ENCODE measurements around the gene CAND1. TPM values are rescaled to one million over a fixed set of nuclear protein-coding genes. Genes with fewer than 3 reads are reported as not detected.

Gene CAND1
- total RNA-seq, 1 experiment from 2014 or later = 155 TPM

GRCh38 chr12:67223225-67223624 lies 45.9 kb upstream of the CAND1 start:
- no peak overlapping the region for H3K4me3 ChIP-seq (replicated peaks in 1 of 2; ENCODE audit: low read depth in 1 of 2, low read length in 2 of 2)
- H3K4me2 ChIP-seq (ENCODE audit: low read length) = no peak overlapping the region
- no peaks in the 10 kb centered on the region for H3K4me1 ChIP-seq (ENCODE audit: control insufficient read depth in 1 of 2, insufficient read depth in 2 of 2, low read length in 2 of 2)
- H2AFZ ChIP-seq (ENCODE audit: low read depth, low read length, poor library complexity, severe bottlenecking) = no peak overlapping the region
- no peak overlapping the region for H3K27ac ChIP-seq (ENCODE audit: low read depth, low read length)
- ChIA-PET CTCF (interaction anchor here (1.2 kb wide), 1 partner anchor 14 kb away, joined by 3 read pairs; no protein-coding TSS in a partner anchor), RAD21 (ENCODE audit: low non-redundant PET in 1 of 2, low total read pairs in 2 of 2, uncharacterized antibody in 2 of 2, unreplicated experiment in 2 of 2) (no interaction called here), POLR2A (no interaction called here)
- H3K27me3 ChIP-seq (ENCODE audit: insufficient read depth, low read length) = peaks cover 38% of the 10 kb centered on the region
- H3K9ac ChIP-seq (ENCODE audit: low read length) = no peak overlapping the region
- H3K9me3 ChIP-seq (ENCODE audit: control insufficient read depth in 1 of 2, insufficient read depth in 1 of 2, low read depth in 1 of 2, low read length in 2 of 2) = no peaks in the 10 kb centered on the region
- intact Hi-C loops (cut with micrococcal nuclease) = no loop called here
- TF ChIP-seq CTCF (IDR thresholded peaks at IDR 0.05 in 2 of 3, conservative IDR thresholded peaks at IDR 0.05 in 1 of 3; ENCODE audit: borderline replicate concordance in 1 of 3, insufficient read depth in 1 of 3, low read depth in 2 of 3, low read length in 2 of 3) (no peak), ZBTB33 (IDR thresholded peaks at IDR 0.05; ENCODE audit: extremely low read depth, insufficient replicate concordance, low read length) (no peak), ELF1 (IDR thresholded peaks at IDR 0.05; ENCODE audit: borderline replicate concordance, low read depth) (no peak), JUND (IDR thresholded peaks at IDR 0.05) (no peak)
- H3K9me2 ChIP-seq (ENCODE audit: insufficient read depth) = no peaks in the 10 kb centered on the region
- H3K79me2 ChIP-seq (ENCODE audit: insufficient read depth, low read length) = no peaks in the 10 kb centered on the region
- BruUV-seq (replicated peaks) = no TSS peak
- no peaks in the 10 kb centered on the region for H4K20me1 ChIP-seq (ENCODE audit: insufficient read depth)
- DNase-seq (ENCODE audit: low read depth, low spot score) (no peak), ATAC-seq (no peak)
- H3K36me3 ChIP-seq (ENCODE audit: control insufficient read depth in 1 of 2, insufficient read depth in 2 of 2, low read length in 2 of 2) = no peaks in the 10 kb centered on the region

DNA sequence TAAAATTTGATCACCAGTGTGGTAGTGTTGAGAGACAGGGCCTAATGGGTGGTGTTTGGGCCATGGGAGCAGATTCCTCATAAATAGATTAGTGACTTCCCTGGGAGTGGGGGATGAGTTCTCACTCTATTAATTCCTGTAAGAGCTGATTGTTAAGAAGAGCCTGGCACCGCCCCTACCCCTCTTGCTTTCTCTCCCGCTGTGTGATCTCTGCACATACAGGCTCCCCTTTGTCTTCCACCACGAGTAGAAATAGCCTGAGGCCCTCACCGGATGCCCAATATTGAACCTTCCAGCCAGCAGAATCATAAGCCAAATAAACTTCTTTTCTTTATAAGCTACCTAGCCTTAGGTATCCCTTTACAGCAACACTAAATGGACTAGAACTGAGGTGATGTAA lies 31.9 kb upstream of the CAND1 start:
- Histone ChIP-seq H3K36me3 (ENCODE audit: control insufficient read depth in 1 of 2, insufficient read depth in 2 of 2, low read length in 2 of 2) (no peaks in the 10 kb centered on the region), H3K9me2 (ENCODE audit: insufficient read depth) (no peaks in the 10 kb centered on the region), H3K9ac (ENCODE audit: low read length) (no peak overlapping the region), H3K27ac (ENCODE audit: low read depth, low read length) (no peak overlapping the region), H2AFZ (ENCODE audit: low read depth, low read length, poor library complexity, severe bottlenecking) (no peak overlapping the region), H3K9me3 (ENCODE audit: control insufficient read depth in 1 of 2, insufficient read depth in 1 of 2, low read depth in 1 of 2, low read length in 2 of 2) (no peaks in the 10 kb centered on the region), H3K79me2 (ENCODE audit: insufficient read depth, low read length) (no peaks in the 10 kb centered on the region), H3K4me1 (ENCODE audit: control insufficient read depth in 1 of 2, insufficient read depth in 2 of 2, low read length in 2 of 2) (no peaks in the 10 kb centered on the region), H3K4me2 (ENCODE audit: low read length) (no peak overlapping the region), H3K4me3 (replicated peaks in 1 of 2; ENCODE audit: low read depth in 1 of 2, low read length in 2 of 2) (no peak overlapping the region), H4K20me1 (ENCODE audit: insufficient read depth) (no peaks in the 10 kb centered on the region), H3K27me3 (ENCODE audit: insufficient read depth, low read length) (peaks cover 12% of the 10 kb centered on the region)
- no TSS peak for BruUV-seq (replicated peaks)
- intact Hi-C loops (cut with micrococcal nuclease) = no loop called here
- ChIA-PET RAD21 (ENCODE audit: low non-redundant PET in 1 of 2, low total read pairs in 2 of 2, uncharacterized antibody in 2 of 2, unreplicated experiment in 2 of 2) (no interaction called here), POLR2A (no interaction called here), CTCF (no interaction called here)
- no peak for DNase-seq (ENCODE audit: low read depth, low spot score)
- no peak for ATAC-seq
- no peak for TF ChIP-seq EZH2phosphoT487 (IDR thresholded peaks at IDR 0.05; ENCODE audit: borderline replicate concordance)
- TF ChIP-seq MAX (IDR thresholded peaks at IDR 0.05) = no peak
- TF ChIP-seq POLR2AphosphoS5 (IDR thresholded peaks at IDR 0.05; ENCODE audit: low read depth, low read length) = no peak
- TF ChIP-seq YY1 (IDR thresholded peaks at IDR 0.05; ENCODE audit: extremely low read depth, insufficient replicate concordance, low read depth, low read length) = no peak
- no peak for TF ChIP-seq CEBPB (IDR thresholded peaks at IDR 0.05; ENCODE audit: low read depth)
- TF ChIP-seq REST (IDR thresholded peaks at IDR 0.05; ENCODE audit: low read depth) = no peak
- no peak for TF ChIP-seq SIN3A (IDR thresholded peaks at IDR 0.05; ENCODE audit: low read depth)
